GM19455 (cell line): Measurements from ENCODE around the gene ZNF189.

Source experiments
- ATAC-seq: cut with Tn5 transposase; IDR thresholded peaks from one replicate; pipeline ENCODE4 v1.9.1; 2021; ENCODE audit not compliant: unreplicated experiment

Gene ZNF189

DNA sequence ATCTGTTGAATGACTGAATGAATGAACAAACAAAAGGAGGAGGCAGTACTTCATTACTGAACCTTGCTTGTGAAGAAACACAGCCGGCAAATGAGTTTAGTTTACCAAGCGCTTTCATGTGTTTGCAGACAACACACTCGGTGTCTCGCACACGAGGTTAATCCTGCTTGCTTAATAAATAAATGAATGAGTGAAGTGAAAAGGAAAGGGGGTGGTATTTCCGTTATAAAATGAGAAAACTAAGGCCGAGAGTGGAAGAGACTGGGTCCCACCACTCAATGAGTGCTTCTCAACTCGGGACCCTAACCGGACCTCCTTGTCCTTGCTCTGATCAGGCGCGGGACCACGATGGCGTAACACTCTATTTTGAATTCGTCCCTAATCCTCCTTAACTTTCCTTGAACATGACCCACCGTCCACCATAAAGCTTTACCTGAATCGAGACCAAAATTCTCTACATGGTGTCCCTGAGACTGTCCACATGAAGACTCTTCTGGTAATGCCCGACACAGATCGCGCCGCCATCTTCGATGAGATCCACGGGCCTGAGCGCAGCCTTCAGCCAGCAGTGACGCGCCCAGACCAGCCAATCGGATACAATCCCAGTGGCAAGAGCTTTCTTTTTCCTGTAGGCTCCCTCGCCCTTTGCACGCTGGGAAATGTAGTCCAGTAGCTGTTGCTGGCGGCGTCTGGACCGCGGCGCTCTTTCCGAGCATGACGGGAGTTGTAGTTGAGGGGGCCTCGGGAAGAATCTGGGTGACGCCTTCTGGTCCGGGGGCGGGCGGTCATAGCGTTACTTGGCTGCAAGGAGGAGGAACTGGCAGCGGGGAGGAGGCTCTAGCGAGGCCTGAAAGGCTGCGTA is at the start of gene ZNF189, which contains the start of gene MRPL50:
Gene ZNF189 (plus strand): TSS at position 784 of the 862 bp plus-strand sequence. CDS start 306 bp downstream, outside the sequence.
Gene MRPL50 (minus strand): TSS at position 551 of the 862 bp plus-strand sequence. CDS start 26 bp downstream, at position 525.
- peak; percentile 99 for ATAC-seq

DNA sequence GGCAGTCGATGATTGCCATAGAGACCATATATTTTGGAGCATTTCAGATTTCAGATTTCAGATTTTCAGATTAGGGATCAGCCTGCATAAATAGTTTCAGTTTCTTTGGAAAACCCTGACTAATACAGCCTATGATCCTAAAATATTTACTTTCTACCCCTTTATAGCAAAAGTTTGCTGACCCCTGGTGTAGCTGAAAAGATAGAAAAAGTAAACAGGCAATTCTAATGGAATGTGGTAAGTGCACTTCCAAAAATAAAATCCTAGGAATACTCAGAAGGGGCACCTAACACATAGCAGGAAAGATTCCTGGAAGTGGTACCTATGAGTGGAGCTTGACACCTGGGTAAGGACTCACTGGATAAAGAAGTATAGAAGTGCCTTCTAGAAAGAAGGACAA is 48.4 kb upstream of the ZNF189 start:
- ATAC-seq = no peak

- ATAC-seq = no peak
Observed at GRCh38 chr9:101352892-101353463, 45.7 kb upstream of the ZNF189 start.

- no peak for ATAC-seq
Observed at GRCh38 chr9:101353683-101354082, 45.0 kb upstream of the ZNF189 start.

DNA sequence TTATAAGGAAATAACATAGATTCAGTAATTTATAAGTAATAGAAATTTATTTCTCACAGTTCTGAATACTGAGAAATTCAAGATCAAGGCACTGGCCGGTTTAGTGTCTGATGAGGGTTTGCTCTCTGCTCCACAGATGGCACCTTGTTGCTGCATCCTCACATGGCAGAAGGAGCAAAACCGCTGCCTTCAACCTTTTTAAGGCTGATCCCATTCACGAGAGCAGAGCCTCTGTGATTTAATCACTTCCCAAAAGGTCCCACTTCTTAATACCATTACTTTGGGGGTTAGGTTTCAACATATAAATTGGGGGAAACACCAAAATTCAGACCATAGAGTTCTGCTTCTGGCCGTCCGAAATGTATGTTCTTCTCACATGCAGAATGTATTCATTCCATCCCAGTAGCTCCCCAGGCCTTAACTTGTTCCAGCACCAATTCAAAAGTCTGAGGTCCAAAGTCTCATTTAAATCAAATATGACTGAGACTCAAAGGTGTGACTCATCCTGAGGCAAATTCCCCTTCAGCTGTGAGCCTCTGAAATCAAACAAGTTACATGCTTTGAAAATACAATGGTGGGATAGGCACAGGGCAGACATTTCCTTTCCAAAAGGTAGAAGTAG is 44.4 kb upstream of the ZNF189 start:
- no peak for ATAC-seq

- ATAC-seq = no peak
Observed at GRCh38 chr9:101354765-101355708, 43.6 kb upstream of the ZNF189 start.

GRCh38 chr9:101356619-101357018 is 42.0 kb upstream of the ZNF189 start:
- ATAC-seq = no peak

- no peak for ATAC-seq
Observed at GRCh38 chr9:101359679-101360078, 39.0 kb upstream of the ZNF189 start.

DNA sequence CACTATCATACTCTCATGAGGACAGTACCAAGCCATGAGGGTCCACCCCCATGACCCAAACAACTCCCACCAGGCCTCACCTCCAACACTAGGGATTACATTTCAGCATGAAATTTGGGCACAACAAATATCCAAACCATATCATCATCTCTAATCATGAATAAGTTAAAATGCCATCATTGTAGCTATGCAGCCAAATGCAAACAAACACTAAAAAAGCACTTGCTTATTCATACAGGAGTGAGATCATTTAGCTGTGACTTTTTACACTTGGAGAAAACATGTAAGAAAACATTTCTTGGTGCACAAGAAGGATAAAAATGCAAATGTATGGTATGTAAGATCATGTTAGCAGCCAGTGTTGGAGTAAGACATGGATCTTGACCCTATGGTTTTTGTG is 38.0 kb upstream of the ZNF189 start:
- no peak for ATAC-seq

DNA sequence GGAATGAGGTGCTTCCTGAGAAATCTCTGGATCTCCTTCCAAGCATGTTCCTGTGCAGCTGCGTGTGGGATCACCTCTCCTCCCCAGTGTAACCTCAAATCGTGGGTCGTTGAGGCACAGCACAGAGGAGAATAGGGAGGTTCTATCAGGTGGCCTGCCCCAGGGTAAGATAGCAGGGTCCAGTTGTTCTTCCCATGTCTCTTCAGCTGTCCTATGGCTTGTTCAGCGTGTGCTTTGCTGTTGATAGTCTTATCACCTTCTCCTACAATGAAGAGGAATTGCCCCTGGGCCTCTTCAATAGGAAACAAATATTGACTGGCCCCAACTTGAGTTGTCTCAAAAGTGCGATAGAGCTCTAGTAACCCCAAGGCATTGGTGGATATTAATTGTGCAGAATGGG is 36.2 kb upstream of the ZNF189 start:
- ATAC-seq = no peak

DNA sequence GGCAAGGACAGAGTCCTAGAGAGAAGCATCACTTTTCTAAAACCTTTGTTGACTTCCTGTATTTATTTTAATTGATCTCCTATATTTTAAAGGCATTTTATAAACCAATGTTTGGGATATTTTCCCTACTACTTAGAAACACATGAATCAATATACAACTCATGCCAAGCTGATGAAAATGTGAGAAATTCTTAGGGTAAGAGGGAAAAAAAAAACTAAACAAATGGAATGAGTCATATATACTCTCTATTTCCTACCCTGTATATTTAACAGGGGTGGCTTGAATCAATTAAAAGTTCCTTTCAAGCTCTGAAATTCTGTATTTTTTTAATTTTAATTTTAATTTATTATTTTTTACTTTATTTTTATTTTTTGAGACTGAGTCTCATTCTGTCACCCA is 33.5 kb upstream of the ZNF189 start:
- no peak for ATAC-seq

DNA sequence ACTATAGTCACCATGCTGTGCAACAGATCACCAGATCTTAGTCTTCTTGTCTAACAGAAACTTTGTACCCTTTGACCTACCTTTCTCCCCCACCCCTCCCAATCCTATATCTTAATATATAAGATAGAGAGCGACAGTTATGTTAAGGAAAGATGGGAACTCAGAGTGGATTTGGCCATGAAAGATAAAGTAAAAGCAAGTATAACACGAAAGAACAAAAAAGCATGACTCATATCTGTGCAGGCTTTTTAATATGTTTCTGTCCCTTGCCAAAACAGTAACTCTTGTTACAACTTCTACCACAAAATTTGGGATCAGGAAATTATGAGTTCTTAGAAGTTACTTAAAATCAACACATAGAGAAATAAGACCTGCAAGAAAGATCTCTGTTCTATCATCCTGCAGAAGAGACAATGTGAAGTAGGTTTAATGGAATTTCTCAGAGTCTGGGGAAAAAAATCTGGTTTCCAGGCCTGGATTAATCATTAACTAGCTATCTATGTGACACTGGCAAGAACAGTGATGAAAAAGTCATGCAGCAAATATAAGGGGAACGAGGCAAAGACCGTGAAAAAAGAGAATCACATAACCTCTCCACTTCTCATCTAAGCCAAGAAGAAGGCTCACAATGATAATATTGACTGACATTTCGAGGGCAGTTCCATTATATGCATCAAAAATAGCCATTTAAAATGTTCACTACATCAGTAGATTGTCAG is 32.5 kb upstream of the ZNF189 start:
- no peak for ATAC-seq

- ATAC-seq = no peak
Observed at GRCh38 chr9:101367323-101367722, 31.3 kb upstream of the ZNF189 start.

DNA sequence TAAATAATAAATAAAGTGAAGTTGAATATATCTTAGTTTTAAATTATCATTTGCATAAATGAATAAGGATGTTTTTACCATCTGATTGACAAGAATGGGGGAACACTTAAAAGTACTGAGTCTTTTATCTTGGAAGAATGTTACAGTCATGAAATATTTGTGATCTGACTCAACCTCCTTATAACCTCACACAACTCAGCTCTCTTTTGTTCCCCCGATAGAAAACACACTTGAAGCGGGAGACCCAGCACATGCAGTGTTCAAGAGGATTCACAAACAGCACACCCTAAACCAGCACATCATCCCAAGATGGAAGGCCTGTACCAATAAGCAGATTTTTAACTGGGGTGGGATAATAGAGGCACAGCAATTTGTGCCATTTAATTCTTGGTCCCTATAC is 29.4 kb upstream of the ZNF189 start:
- ATAC-seq = no peak

- ATAC-seq = no peak
Observed at GRCh38 chr9:101369884-101370531, 28.6 kb upstream of the ZNF189 start.

- no peak for ATAC-seq
Observed at GRCh38 chr9:101371813-101372212, 26.8 kb upstream of the ZNF189 start.

- no peak for ATAC-seq
Observed at GRCh38 chr9:101372327-101373118, 26.1 kb upstream of the ZNF189 start.

DNA sequence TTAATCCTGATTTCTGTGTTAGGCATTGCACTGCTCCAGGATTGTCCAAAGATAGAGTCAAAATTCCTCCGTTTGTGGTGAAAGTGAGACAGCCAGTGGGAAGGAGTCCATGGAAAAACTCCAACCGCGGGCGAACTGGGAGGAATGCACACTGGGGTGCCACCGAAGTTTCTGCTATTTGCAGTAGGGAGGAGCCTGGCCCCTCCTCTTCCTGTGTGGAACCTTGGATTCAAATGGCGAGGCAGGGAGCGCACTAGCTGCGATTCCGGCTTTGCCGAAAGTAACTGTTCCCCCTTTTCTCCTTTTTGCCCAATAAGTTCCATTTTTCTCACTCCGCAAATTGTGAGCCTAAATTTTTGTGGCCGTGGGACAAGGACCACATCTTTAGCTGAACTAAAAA is 23.1 kb upstream of the ZNF189 start:
- no peak for ATAC-seq
